ENCODE results near the gene ANO9.

ANO9 gene

GRCh38 chr11:452203-452744 is 10.5 kb upstream of the ANO9 start:
- peaks cover 5% of the 10 kb centered on the region for H3K4me1 ChIP-seq (ENCODE audit: control insufficient read depth, insufficient read depth, low read length, unreplicated experiment)
- no peak overlapping the region for H2AFZ ChIP-seq (ENCODE audit: low read length, unreplicated experiment)
- H3K27me3 ChIP-seq (ENCODE audit: insufficient read depth, low read length) = no peaks in the 10 kb centered on the region
- no peak overlapping the region for H3K27ac ChIP-seq (ENCODE audit: low read depth, low read length)
- H3K36me3 ChIP-seq (ENCODE audit: insufficient read depth, low read length) = no peaks in the 10 kb centered on the region; the same call in 1 of the 2 replicates
- H3K4me3 ChIP-seq (ENCODE audit: low read depth, low read length) = no peak overlapping the region
- peaks cover 34% of the 10 kb centered on the region for H3K79me2 ChIP-seq (ENCODE audit: control insufficient read depth, insufficient read depth, low read length, unreplicated experiment)

- Histone ChIP-seq H3K36me3 (ENCODE audit: insufficient read depth, low read length) (no peaks in the 10 kb centered on the region; the same call in 1 of the 2 replicates), H2AFZ (ENCODE audit: low read length, unreplicated experiment) (no peak overlapping the region), H3K27me3 (ENCODE audit: insufficient read depth, low read length) (no peaks in the 10 kb centered on the region), H3K27ac (ENCODE audit: low read depth, low read length) (no peak overlapping the region), H3K4me3 (ENCODE audit: low read depth, low read length) (peak overlapping the region; percentile 89), H3K79me2 (ENCODE audit: control insufficient read depth, insufficient read depth, low read length, unreplicated experiment) (peaks cover 31% of the 10 kb centered on the region), H3K4me1 (ENCODE audit: control insufficient read depth, insufficient read depth, low read length, unreplicated experiment) (peaks cover 5% of the 10 kb centered on the region)
Observed at GRCh38 chr11:451738-452137, 9.9 kb upstream of the ANO9 start.

- Histone ChIP-seq H3K79me2 (ENCODE audit: control insufficient read depth, insufficient read depth, low read length, unreplicated experiment) (peaks cover 28% of the 10 kb centered on the region), H2AFZ (ENCODE audit: low read length, unreplicated experiment) (no peak overlapping the region), H3K27ac (ENCODE audit: low read depth, low read length) (no peak overlapping the region)
Observed at GRCh38 chr11:450809-451451, 9.1 kb upstream of the ANO9 start.

GRCh38 chr11:449889-450808 is 8.3 kb upstream of the ANO9 start, which contains the start of gene PTDSS2:
Gene PTDSS2, plus strand, starts transcription at chr11:450279. Its CDS starts 177 bp downstream, at chr11:450456.
- H3K27ac ChIP-seq (ENCODE audit: low read depth, low read length) = peak within 1 kb of the TSS; percentile 57
- peaks cover 28% of the 10 kb centered on the region for H3K79me2 ChIP-seq (ENCODE audit: control insufficient read depth, insufficient read depth, low read length, unreplicated experiment)
- no peaks in the 10 kb centered on the region; the same call in 1 of the 2 replicates for H3K36me3 ChIP-seq (ENCODE audit: insufficient read depth, low read length)
- peak within 1 kb of the TSS; percentile 89 for H3K4me3 ChIP-seq (ENCODE audit: low read depth, low read length)
- H2AFZ ChIP-seq (ENCODE audit: low read length, unreplicated experiment) = peak within 1 kb of the TSS; percentile 93
- peaks cover 5% of the 10 kb centered on the region for H3K4me1 ChIP-seq (ENCODE audit: control insufficient read depth, insufficient read depth, low read length, unreplicated experiment)
- no peaks in the 10 kb centered on the region for H3K27me3 ChIP-seq (ENCODE audit: insufficient read depth, low read length)

More at GRCh38 chr11:450809-451451, 9.1 kb upstream of the ANO9 start:
- Histone ChIP-seq H3K27me3 (ENCODE audit: insufficient read depth, low read length) (no peaks in the 10 kb centered on the region), H3K4me1 (ENCODE audit: control insufficient read depth, insufficient read depth, low read length, unreplicated experiment) (peaks cover 5% of the 10 kb centered on the region), H3K4me3 (ENCODE audit: low read depth, low read length) (peak overlapping the region; percentile 89), H3K36me3 (ENCODE audit: insufficient read depth, low read length) (no peaks in the 10 kb centered on the region; the same call in 1 of the 2 replicates)

GRCh38 chr11:447923-448731 is 6.3 kb upstream of the ANO9 start:
- Histone ChIP-seq H3K27me3 (ENCODE audit: insufficient read depth, low read length) (no peaks in the 10 kb centered on the region), H3K4me3 (ENCODE audit: low read depth, low read length) (peak overlapping the region; percentile 89), H3K36me3 (ENCODE audit: insufficient read depth, low read length) (no peaks in the 10 kb centered on the region), H3K27ac (ENCODE audit: low read depth, low read length) (peak overlapping the region; percentile 61), H3K79me2 (ENCODE audit: control insufficient read depth, insufficient read depth, low read length, unreplicated experiment) (peaks cover 19% of the 10 kb centered on the region), H3K4me1 (ENCODE audit: control insufficient read depth, insufficient read depth, low read length, unreplicated experiment) (peaks cover 10% of the 10 kb centered on the region), H2AFZ (ENCODE audit: low read length, unreplicated experiment) (no peak overlapping the region)

- H3K36me3 ChIP-seq (ENCODE audit: insufficient read depth, low read length) = no peaks in the 10 kb centered on the region
- H3K4me1 ChIP-seq (ENCODE audit: control insufficient read depth, insufficient read depth, low read length, unreplicated experiment) = peaks cover 10% of the 10 kb centered on the region
- H3K27me3 ChIP-seq (ENCODE audit: insufficient read depth, low read length) = peaks cover under 1% of the 10 kb centered on the region; the same call in 1 of the 2 replicates
- H3K27ac ChIP-seq (ENCODE audit: low read depth, low read length) = no peak overlapping the region
- no peak overlapping the region for H2AFZ ChIP-seq (ENCODE audit: low read length, unreplicated experiment)
- H3K4me3 ChIP-seq (ENCODE audit: low read depth, low read length) = no peak overlapping the region
- H3K79me2 ChIP-seq (ENCODE audit: control insufficient read depth, insufficient read depth, low read length, unreplicated experiment) = peaks cover 19% of the 10 kb centered on the region
Observed at GRCh38 chr11:446891-447290, 5.1 kb upstream of the ANO9 start.

GRCh38 chr11:445765-446588 is 4.2 kb upstream of the ANO9 start:
- peaks cover 11% of the 10 kb centered on the region for H3K79me2 ChIP-seq (ENCODE audit: control insufficient read depth, insufficient read depth, low read length, unreplicated experiment)
- peaks cover 9% of the 10 kb centered on the region; the same call in 1 of the 2 replicates for H3K27me3 ChIP-seq (ENCODE audit: insufficient read depth, low read length)
- peaks cover 5% of the 10 kb centered on the region for H3K4me1 ChIP-seq (ENCODE audit: control insufficient read depth, insufficient read depth, low read length, unreplicated experiment)
- no peak overlapping the region for H2AFZ ChIP-seq (ENCODE audit: low read length, unreplicated experiment)
- H3K4me3 ChIP-seq (ENCODE audit: low read depth, low read length) = no peak overlapping the region
- no peaks in the 10 kb centered on the region for H3K36me3 ChIP-seq (ENCODE audit: insufficient read depth, low read length)
- no peak overlapping the region for H3K27ac ChIP-seq (ENCODE audit: low read depth, low read length)

GRCh38 chr11:444396-445144 is 2.8 kb upstream of the ANO9 start:
- no peaks in the 10 kb centered on the region for H3K36me3 ChIP-seq (ENCODE audit: insufficient read depth, low read length)

GRCh38 chr11:443542-444199 is 1.9 kb upstream of the ANO9 start:
- no peak overlapping the region for H2AFZ ChIP-seq (ENCODE audit: low read length, unreplicated experiment)

More at GRCh38 chr11:444396-445144, 2.8 kb upstream of the ANO9 start:
- peaks cover 5% of the 10 kb centered on the region for H3K4me1 ChIP-seq (ENCODE audit: control insufficient read depth, insufficient read depth, low read length, unreplicated experiment)
- no peak overlapping the region for H3K27ac ChIP-seq (ENCODE audit: low read depth, low read length)
- peaks cover 9% of the 10 kb centered on the region; the same call in 1 of the 2 replicates for H3K27me3 ChIP-seq (ENCODE audit: insufficient read depth, low read length)
- peaks cover 4% of the 10 kb centered on the region for H3K79me2 ChIP-seq (ENCODE audit: control insufficient read depth, insufficient read depth, low read length, unreplicated experiment)
- peak overlapping the region; percentile 14 for H2AFZ ChIP-seq (ENCODE audit: low read length, unreplicated experiment)
- H3K4me3 ChIP-seq (ENCODE audit: low read depth, low read length) = peak overlapping the region; percentile 44

More at GRCh38 chr11:443542-444199, 1.9 kb upstream of the ANO9 start:
- Histone ChIP-seq H3K4me3 (ENCODE audit: low read depth, low read length) (no peak overlapping the region), H3K27me3 (ENCODE audit: insufficient read depth, low read length) (peaks cover 9% of the 10 kb centered on the region; the same call in 1 of the 2 replicates), H3K36me3 (ENCODE audit: insufficient read depth, low read length) (no peaks in the 10 kb centered on the region), H3K27ac (ENCODE audit: low read depth, low read length) (no peak overlapping the region), H3K79me2 (ENCODE audit: control insufficient read depth, insufficient read depth, low read length, unreplicated experiment) (no peaks in the 10 kb centered on the region), H3K4me1 (ENCODE audit: control insufficient read depth, insufficient read depth, low read length, unreplicated experiment) (peaks cover 5% of the 10 kb centered on the region)

All from ACC112 (cell line).